ENCODE data around the gene MAS1.

- TF ChIP-seq MAFG (tag; conservative IDR thresholded peaks at IDR 0.05) (no peak), ETS2 (tag; IDR thresholded peaks at IDR 0.05; ENCODE audit: borderline replicate concordance, poor library complexity, severe bottlenecking) (no peak), ZNF512 (tag; IDR thresholded peaks at IDR 0.05) (no peak), TAF1 (IDR thresholded peaks at IDR 0.05; ENCODE audit: control insufficient read depth, extremely low read depth, insufficient read depth, low read length, severe bottlenecking) (no peak), REST (IDR thresholded peaks at IDR 0.05; ENCODE audit: borderline replicate concordance) (no peak), REST (CRISPR knock-in tag; IDR thresholded peaks at IDR 0.05; ENCODE audit: low read depth) (no peak), POLR2AphosphoS5 (IDR thresholded peaks at IDR 0.05; ENCODE audit: control insufficient read depth, insufficient read depth, low read depth, low read length) (no peak), WHSC1 (IDR thresholded peaks at IDR 0.05; ENCODE audit: low read length) (no peak), NR2C1 (IDR thresholded peaks at IDR 0.05) (no peak), NR2C1 (tag; IDR thresholded peaks at IDR 0.05) (no peak), KAT8 (IDR thresholded peaks at IDR 0.05; ENCODE audit: low read depth) (no peak), BHLHE40 (IDR thresholded peaks at IDR 0.05; ENCODE audit: low read length) (no peak), CEBPB (tag; IDR thresholded peaks at IDR 0.05) (no peak), ZNF253 (CRISPR knock-in tag; conservative IDR thresholded peaks at IDR 0.05) (no peak)
Measured at GRCh38 chr6:159890792-159891191, at the start of gene MAS1.

Data from K562 (cell line).